ENCODE measurements around the gene RABL6.
"Not testable (repeated sequence)": the region's sequence is repeated elsewhere in the genome, so short reads cannot be mapped to it uniquely, and the experiment has no call there.

Gene RABL6, protein sequence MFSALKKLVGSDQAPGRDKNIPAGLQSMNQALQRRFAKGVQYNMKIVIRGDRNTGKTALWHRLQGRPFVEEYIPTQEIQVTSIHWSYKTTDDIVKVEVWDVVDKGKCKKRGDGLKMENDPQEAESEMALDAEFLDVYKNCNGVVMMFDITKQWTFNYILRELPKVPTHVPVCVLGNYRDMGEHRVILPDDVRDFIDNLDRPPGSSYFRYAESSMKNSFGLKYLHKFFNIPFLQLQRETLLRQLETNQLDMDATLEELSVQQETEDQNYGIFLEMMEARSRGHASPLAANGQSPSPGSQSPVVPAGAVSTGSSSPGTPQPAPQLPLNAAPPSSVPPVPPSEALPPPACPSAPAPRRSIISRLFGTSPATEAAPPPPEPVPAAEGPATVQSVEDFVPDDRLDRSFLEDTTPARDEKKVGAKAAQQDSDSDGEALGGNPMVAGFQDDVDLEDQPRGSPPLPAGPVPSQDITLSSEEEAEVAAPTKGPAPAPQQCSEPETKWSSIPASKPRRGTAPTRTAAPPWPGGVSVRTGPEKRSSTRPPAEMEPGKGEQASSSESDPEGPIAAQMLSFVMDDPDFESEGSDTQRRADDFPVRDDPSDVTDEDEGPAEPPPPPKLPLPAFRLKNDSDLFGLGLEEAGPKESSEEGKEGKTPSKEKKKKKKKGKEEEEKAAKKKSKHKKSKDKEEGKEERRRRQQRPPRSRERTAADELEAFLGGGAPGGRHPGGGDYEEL

DNA sequence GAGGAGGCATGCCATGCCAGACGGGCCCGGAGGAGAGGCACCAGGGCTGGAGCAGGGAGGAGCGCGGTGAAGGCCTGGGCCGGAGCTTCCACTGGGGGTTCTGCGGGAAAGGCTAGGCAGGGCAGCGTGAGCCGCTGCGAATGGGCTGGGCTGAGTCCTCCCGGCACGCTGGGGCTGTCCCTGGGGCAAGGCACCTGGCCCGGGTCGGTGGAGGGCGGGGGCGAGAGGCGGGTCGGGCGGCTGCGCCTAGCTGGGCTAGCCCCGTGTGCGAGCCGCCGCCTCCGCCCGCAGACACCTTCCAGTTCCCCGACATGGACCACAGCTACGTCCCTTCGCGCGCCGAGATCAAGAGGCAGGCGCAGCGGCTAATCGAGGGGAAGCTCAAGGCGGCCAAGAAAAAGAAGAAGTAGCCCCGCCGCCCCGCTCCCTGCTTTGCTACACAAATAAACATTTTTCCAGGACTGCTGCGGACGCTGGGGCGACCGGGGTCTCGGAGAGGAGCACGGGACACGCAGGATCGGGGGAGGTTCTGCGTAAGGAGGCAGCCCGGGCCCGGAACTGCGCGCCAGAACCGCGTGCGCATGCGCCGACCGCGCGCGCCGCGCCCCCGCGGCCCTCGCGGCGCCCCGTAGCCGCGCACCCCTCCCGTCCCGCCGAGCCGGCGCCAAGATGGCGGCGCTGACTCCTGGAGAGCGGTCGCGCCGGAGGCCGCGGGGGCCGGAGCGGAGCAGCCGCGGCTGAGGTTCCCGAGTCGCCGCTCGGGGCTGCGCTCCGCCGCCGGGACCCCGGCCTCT lies at the start of gene RABL6:
TSS of gene RABL6 (plus strand) at position 668 of the 794 bp plus-strand sequence. CDS start 249 bp downstream, outside the sequence.
- H3K4me3 ChIP-seq (ENCODE audit: low read depth, low read length) = peak within 1 kb of the TSS; percentile 93
- TF ChIP-seq, protein P1, sequence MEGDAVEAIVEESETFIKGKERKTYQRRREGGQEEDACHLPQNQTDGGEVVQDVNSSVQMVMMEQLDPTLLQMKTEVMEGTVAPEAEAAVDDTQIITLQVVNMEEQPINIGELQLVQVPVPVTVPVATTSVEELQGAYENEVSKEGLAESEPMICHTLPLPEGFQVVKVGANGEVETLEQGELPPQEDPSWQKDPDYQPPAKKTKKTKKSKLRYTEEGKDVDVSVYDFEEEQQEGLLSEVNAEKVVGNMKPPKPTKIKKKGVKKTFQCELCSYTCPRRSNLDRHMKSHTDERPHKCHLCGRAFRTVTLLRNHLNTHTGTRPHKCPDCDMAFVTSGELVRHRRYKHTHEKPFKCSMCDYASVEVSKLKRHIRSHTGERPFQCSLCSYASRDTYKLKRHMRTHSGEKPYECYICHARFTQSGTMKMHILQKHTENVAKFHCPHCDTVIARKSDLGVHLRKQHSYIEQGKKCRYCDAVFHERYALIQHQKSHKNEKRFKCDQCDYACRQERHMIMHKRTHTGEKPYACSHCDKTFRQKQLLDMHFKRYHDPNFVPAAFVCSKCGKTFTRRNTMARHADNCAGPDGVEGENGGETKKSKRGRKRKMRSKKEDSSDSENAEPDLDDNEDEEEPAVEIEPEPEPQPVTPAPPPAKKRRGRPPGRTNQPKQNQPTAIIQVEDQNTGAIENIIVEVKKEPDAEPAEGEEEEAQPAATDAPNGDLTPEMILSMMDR (IDR thresholded peaks at IDR 0.05; ENCODE audit: insufficient read depth, low read depth, low read length, missing control alignments) = no peak
- peak; percentile 84 for DNase-seq (ENCODE audit: low read depth)

DNA sequence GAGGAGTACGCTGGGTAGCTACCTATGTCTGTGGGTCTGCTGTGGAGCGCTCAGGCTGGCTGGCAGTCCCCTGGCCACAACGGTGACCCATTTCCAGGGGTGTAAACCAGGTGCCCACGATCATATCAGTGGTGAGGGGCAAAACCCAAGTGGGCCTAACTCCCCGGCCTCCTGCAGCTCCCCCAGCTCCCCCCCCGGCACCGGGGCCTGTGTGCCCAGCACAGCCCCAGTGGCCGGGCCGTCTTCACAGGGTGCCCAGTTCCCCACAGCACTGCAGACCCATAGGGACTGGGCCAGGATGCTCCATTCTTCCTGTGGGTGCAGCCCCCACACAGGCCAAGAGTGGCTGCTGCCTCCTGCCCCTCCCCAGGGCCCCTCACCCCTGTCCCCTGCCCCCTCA lies 48.7 kb upstream of the RABL6 start:
- DNase-seq (ENCODE audit: low read depth) = no peak
- no peak overlapping the region for H3K4me3 ChIP-seq (ENCODE audit: low read depth, low read length)
- TF ChIP-seq, protein P1 (IDR thresholded peaks at IDR 0.05; ENCODE audit: insufficient read depth, low read depth, low read length, missing control alignments) = no peak

DNA sequence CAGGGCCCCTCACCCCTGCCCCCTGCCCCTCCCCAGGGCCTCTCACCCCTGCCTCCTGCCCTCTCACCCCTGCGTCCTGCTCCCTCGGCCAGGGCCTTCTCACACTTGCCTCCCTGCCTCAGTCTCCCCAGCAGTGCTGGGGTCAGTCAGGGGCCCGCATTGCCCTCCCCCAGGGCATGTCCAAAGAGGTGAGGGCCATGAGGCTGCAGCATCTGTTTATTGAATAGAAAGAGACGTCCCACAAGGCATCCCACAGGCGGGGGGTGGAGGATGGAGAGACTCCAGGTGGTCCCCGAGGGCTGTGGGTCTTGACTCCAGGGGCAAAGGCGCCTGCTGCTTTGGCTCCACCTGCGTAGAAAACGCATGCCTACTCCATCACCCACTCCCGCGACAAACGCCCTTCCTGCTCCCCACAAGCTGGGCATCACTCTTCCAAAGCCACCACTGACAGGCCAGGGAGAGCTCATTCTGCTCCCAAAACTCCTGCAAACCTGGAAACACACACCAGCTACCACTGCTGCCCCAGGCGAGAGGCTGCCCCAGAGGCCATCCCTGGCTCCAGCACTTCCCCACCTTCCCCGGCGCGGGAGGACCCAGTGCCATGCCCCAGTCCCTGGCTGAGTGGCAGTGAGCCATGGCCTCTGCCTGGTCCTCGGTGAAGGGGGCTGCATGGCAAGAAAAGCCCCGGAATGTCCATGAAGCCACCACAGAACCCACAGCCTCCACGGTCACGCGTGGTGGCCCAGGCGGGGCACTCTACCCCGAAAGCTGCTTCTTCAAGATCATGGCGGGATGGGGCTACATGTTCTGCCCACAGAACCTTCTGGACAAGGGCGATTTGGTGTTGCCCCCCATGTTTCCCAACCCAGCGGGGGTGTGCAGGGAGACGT lies 48.1 kb upstream of the RABL6 start:
- TF ChIP-seq, protein P1 (IDR thresholded peaks at IDR 0.05; ENCODE audit: insufficient read depth, low read depth, low read length, missing control alignments) = no peak
- no peak for DNase-seq (ENCODE audit: low read depth)
- H3K4me3 ChIP-seq (ENCODE audit: low read depth, low read length) = no peak overlapping the region

DNA sequence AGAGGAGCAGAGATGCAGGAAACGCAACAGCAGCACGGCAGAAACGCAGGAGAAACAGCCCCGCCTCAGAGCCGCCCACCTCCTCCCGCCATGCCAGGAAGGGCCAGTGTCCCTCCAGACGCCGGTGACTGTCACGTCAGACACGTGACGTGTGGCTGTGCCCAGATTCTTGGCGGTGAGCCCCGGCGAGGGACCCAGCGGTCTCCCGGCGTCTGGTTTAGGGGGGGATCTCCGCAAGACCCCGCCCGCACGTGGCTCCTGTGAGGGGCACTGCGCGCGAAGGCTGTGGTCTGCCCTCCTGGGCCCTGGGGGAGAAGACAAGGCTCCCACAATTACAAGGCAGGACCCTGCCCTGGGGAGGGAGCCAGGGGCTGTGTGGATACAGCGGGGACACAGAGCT lies 47.3 kb upstream of the RABL6 start:
- TF ChIP-seq, protein P1 (IDR thresholded peaks at IDR 0.05; ENCODE audit: insufficient read depth, low read depth, low read length, missing control alignments) = no peak
- H3K4me3 ChIP-seq (ENCODE audit: low read depth, low read length) = no peak overlapping the region
- no peak for DNase-seq (ENCODE audit: low read depth)

DNA sequence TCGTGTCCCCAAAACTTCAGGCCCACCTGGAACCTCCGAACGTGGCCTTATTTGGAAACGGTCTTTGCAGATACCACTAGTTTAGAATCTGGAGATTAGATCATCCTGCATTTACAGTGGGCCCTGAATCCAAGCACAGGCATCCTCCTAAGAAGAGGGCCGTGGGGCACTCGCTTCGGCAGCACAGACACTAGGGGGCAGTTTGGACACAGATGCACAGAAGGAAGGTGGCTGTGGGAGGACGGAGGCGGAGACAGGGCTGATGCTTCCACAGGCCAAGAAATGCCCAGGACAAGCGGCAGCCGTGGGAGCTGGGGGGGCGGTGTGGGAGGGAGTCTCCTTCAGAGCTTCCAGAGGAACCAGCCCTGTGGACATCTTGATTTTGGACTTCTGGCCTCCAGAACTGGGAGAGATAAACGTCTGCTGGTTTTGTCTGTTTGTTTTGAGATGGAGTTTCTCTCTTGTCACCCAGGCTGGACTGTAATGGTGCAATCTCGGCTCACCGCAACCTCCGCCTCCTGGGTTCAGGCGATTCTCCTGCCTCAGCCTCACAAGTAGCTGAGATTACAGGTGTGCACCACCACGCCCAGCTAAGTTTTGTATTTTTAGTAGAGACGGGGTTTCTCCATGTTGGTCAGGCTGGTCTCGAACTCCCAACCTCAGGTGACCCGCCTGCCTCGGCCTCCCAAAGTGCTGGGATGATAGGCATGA lies 46.8 kb upstream of the RABL6 start:
- not testable (repeated sequence) for H3K4me3 ChIP-seq (ENCODE audit: low read depth, low read length)
- DNase-seq (ENCODE audit: low read depth) = peak; percentile 58
- TF ChIP-seq, protein P1 (IDR thresholded peaks at IDR 0.05; ENCODE audit: insufficient read depth, low read depth, low read length, missing control alignments) = peak; percentile 59
